Left lobe of liver (tissue), 2 donors: ENCODE data around the gene ETNK2. TPM values are rescaled to one million over a fixed set of nuclear protein-coding genes. Genes with fewer than 3 reads are reported as not detected.

ENCODE experiments used
- ATAC-seq: fragments of 200-7000 bp; cut with Tn5 transposase; one replicate; pipeline ENCODE4 v1.9.1; 2020; ENCODE audit warnings: mild to moderate bottlenecking, moderate library complexity
- DNase-seq: peaks from one replicate; pipeline ENCODE4 v3.0.0-alpha.2; 2020; ENCODE audit warnings: low spot score
- total RNA-seq: library from RNA; stranded (reverse); gene quantifications from one replicate; pipeline ENCODE4 v1.2.1, GENCODE V29; 2021
- donor health status: DM: no; HTN: no; CAD: no; lungs with moderate emphysema.
- donor health status: DM: no; HTN: yes; CAD: no.

ETNK2 gene, protein sequence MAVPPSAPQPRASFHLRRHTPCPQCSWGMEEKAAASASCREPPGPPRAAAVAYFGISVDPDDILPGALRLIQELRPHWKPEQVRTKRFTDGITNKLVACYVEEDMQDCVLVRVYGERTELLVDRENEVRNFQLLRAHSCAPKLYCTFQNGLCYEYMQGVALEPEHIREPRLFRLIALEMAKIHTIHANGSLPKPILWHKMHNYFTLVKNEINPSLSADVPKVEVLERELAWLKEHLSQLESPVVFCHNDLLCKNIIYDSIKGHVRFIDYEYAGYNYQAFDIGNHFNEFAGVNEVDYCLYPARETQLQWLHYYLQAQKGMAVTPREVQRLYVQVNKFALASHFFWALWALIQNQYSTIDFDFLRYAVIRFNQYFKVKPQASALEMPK
- total RNA-seq = 213 TPM

GRCh38 chr1:204151552-204152309 is at the start of gene ETNK2:
TSS of gene ETNK2 (minus strand) at chr1:204152044. CDS start at chr1:204151852, 192 bp downstream.
- DNase-seq = peak; percentile 87
- peak; percentile 63 for ATAC-seq

DNA sequence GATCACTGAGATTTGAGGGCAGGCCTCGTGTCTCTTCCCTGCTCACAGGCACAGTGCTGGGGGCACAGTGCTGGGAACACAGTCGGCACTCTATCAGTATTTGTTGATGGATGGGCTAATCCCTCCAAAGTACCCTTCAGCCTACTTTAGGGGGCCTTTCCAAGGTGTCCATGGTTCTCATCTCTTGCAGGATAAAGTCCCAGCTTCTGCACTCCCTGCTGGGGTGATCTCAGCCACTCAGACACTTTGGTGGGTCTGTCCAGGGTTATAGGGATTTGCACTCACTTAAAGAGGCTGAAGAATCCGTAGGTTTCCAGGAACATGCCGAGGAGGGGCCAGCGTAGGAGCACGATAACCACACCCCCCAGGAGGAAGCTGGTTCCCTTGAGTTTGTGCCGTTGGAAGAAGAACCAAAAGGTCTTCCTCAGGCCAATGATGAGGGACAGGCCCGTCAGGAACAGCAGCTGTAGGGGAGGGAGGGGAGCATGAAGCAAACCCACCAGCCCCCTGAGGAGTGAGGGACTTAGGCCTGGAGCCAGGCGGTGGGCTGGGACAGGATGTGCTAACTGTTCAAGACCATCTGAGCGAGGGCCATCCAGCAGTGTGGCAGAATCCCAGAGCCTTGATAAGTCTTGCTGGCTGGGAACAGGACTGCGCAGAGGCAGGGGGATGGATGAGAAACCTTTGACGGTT is 49.6 kb upstream of the ETNK2 start:
- ATAC-seq (no peak), DNase-seq (no peak)

DNA sequence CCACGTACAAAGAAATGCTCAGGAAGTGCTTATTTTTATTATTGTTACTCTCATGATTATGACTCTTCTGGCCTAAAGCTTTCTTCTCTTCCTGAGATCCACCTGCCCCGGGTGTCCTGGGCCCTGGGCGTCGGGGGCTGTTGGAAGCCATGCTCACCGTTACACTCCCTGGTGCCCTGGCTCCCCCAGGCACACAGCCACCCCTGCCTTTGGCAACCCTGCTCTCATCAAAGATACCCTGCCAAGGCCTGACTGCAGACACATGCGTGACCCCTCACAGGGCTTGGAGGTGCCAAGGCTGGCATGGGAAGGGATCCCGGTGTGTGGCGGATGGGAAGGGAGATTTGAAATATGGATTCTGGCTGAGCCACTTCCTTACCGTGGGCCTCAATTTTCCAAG is 47.7 kb upstream of the ETNK2 start:
- ATAC-seq (peak; percentile 5), DNase-seq (no peak)

GRCh38 chr1:204198348-204199340 is 46.8 kb upstream of the ETNK2 start:
- ATAC-seq (no peak), DNase-seq (no peak)

GRCh38 chr1:204197068-204197467 is 45.2 kb upstream of the ETNK2 start:
- peak; percentile 17 for ATAC-seq
- no peak for DNase-seq

DNA sequence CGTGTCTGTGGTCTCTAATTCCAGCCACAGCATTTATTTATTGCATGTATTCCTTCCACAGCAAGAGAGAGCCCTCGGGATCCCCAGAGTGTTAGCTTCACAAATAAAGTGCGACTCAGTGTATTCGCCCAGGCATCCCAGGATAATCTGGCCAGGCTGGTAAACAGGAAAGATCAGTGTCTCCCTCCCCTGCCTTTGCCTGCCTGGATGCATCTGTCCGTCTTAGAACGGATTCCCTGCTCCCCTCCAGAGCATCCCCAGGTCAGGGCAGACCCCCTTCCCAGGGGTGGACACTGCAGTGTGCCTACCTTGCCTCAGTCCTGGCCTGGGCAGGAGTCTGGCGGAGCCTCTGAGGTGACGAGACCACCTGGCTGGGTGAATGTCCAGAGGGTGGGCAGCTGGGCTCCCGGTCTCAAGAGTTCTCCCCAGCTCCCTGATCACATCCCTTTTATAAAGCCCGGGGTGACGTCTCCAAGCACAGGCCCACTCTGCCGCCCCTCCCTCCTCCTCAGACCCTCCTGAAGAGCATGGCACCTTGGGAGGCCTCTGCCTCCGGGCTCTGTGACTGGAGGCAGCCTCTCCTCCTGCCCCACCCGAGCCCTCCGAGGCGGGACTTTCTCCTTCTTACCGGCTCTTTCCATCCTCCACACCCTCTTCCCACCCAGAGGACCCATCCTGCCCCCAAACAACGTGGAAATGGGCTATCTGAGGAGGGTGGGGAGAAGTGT is 44.4 kb upstream of the ETNK2 start, which contains the start of gene KISS1:
Gene KISS1 (minus strand): TSS at position 424 of the 728 bp plus-strand sequence. CDS start 3,615 bp downstream, outside the sequence.
- DNase-seq (no peak), ATAC-seq (peak; percentile 54)

GRCh38 chr1:204194771-204195170 is 42.9 kb upstream of the ETNK2 start:
- DNase-seq = no peak
- no peak for ATAC-seq

DNA sequence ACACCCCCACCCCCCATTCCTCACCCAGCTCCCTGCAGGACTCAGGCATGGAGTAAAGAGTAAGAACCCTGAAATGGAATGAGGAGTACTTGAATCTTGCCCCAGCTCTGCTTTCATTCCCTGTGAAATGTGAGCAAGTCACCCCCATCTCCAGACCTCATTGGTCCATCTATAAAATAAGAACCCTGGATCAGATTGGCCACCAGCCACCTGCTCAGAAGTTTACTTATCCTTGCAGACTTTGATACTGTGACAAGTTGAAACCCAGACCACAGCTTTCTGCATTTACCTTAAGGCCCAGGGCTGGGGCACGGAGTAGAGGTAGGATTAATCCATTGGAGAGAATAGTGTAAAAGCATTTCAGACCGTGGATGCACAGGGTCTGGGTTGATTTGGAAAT is 42.2 kb upstream of the ETNK2 start:
- DNase-seq (no peak), ATAC-seq (no peak)

DNA sequence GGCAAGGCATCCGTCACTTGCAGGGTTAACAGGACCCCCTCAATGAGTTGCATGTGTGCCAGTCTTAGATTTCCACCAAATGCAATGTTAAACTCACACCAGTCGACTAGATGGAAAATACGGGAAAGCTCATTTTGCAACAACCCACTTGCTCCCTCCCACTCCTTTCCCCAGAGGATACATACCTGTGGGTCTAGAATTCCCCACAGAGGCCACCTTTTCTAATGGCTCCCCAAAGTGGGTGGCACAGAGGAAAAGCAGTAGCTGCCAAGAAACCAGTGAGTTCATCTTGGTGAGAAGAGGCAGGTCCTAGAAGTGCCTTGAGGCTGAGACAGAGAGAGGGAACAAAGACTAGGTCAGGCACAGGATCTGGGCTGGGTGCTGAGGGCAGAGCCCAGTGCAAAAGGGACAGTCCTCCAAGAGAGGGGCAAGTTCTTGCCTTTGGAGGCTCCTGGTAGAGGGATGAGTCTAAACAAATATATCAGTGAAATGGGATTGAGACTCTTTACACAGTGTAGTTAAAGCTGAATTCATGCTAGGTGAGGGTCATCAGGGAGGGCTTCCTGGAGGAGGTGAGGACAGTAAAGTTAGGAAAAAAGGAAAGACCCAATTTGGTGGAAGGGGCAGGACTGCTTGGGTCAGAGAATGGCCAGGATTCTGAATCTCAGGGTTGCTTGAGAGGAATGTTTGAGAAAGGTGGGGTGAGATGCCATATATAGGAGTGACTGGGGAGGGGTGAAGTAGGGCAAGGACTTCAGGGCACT is 40.9 kb upstream of the ETNK2 start:
- DNase-seq (no peak), ATAC-seq (no peak)

GRCh38 chr1:204192046-204192445 is 40.2 kb upstream of the ETNK2 start:
- no peak for ATAC-seq

GRCh38 chr1:204191456-204191855 is 39.6 kb upstream of the ETNK2 start:
- no peak for ATAC-seq
- DNase-seq = no peak

More at GRCh38 chr1:204192046-204192445, 40.2 kb upstream of the ETNK2 start:
- no peak for DNase-seq

- no peak for DNase-seq
- ATAC-seq = peak; percentile 62
These were observed 38.7 kb upstream of the ETNK2 start for GRCh38 chr1:204190212-204191211.

- no peak for ATAC-seq
- DNase-seq = no peak
These were observed 37.3 kb upstream of the ETNK2 start for GRCh38 chr1:204188959-204189639.

DNA sequence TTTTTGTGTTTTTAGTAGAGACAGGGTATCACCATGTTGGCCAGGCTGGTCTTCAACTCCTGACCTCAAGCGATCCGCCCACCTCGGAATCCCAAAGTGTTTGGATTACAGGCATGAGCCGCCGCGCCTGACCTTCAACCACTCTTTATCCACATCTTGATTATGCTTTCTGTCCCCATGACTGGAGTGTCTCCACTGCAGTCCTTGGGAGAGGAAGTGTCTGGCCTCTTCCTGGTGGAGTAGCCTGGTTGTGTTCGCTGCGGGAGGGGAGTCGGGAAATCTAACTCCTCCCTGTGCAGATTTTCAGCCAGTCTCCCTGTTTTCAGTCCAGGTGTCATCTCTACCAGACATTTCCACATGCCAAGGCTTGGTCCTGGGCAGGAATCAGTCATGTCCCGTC is 34.8 kb upstream of the ETNK2 start:
- no peak for ATAC-seq
- DNase-seq = no peak

DNA sequence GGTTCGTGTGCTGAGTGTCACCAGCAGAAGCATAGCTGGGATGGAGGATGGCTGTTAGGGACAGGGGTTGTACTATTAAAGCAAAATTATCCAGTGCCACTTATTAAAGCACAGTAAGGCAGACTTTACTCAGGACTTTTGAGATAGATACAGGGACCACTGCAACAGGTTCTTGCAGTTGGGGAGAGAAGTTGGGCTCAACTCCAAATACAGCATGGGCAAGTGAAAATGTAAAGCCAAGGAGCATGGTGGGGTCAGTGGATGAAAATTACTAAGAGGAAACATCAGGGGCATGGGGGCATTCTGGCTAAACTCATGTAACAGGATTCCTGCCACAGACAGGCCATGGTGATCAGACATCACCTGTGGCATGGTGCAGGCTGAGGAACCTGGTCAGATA is 29.3 kb upstream of the ETNK2 start:
- no peak for DNase-seq
- ATAC-seq = no peak

DNA sequence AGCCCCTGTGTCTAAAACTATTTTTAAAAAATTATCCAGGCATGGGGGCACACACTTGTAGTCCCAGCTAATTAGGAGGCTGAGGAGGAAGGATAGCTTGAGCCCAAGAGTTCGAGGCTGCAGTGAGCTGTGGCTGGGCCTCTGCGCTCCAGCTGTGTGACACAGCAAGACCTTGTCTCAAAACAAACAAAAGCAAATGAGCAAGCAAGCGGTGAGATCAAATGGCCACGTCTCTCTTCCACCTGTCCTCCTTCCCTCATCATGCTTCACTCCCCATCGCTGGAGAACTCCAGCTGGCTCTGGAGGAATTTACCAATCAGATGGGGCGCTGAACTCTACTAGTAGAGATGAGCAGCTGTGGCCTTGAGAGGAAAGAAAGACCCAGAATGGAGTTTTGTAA is 28.3 kb upstream of the ETNK2 start:
- ATAC-seq = no peak
- no peak for DNase-seq
